K562 (cell line): ENCODE data around the gene FBXO27. TPM values are rescaled to one million over a fixed set of nuclear protein-coding genes. Genes with fewer than 3 reads are reported as not detected.

Source experiments
- ATAC-seq: fragments of 200-7000 bp; cut with Tn5 transposase; 3 replicates; pipeline ENCODE4 v1.9.1; 2020; ENCODE audit warnings: moderate library complexity
- BruUV-seq: library from RNA; stranded (reverse); fragments of 400-500 nt; replicated peaks from 2 replicates; lab custom pipeline; 2021; lab: Mats Ljungman, UMichigan
- CTCF ChIA-PET: fragments of 300-600 bp; formaldehyde crosslinking; extraction: SDS; loops from one replicate; lab custom pipeline; 2021; ENCODE audit warnings: low intra/inter-chr PET ratio; lab: Yijun Ruan, JAX
- POLR2A ChIA-PET: fragments of 300-600, 350-650 bp; sonication (Branson Sonifier 250); formaldehyde crosslinking; extraction: SDS; loops from one replicate; lab custom pipeline; 2021; ENCODE audit warnings: antibody characterized with exemption, inconsistent platforms; lab: Yijun Ruan, JAX
- DNase-seq, 4 experiments: peaks; one replicate each; pipeline versions ENCODE4 v3.0.0 to v3.0.0-alpha.2; 2011 to 2018; ENCODE audit warnings: low spot score in 3 of 4, mixed read lengths in 3 of 4; ENCODE audit errors: extremely low read depth in 1 of 4
- FAIRE-seq: peaks from 2 replicates; lab custom pipeline; 2011; peaks lifted over from hg19 to GRCh38; lab: Jason Lieb, UNC
- H2AFZ ChIP-seq: 2 replicates; pipeline ENCODE4 v1.6.0; 2011; ENCODE audit warnings: low read depth, low read length, control low read depth, inconsistent platforms
- H3K27ac ChIP-seq: fragments of 200-600 bp; 3 replicates; pipeline ENCODE4 v1.8.0; 2011; ENCODE audit warnings: low read depth, mild to moderate bottlenecking, control low read depth, inconsistent platforms, low read length, moderate library complexity, mixed read lengths; ENCODE audit errors: extremely low read depth
- H3K27me3 ChIP-seq, 2 experiments: fragments of 300-600 bp in 1 of 2; 2 replicates in 1 of 2; 3 replicates in 1 of 2; pipeline versions ENCODE4 v1.6.0 to v1.8.0; 2011; ENCODE audit warnings: inconsistent platforms in 2 of 2, low read length in 2 of 2, mild to moderate bottlenecking in 1 of 2, mixed read lengths in 1 of 2, moderate library complexity in 1 of 2; ENCODE audit not compliant: control insufficient read depth in 2 of 2, insufficient read depth in 2 of 2
- H3K36me3 ChIP-seq: fragments of 300-600 bp; 3 replicates; pipeline ENCODE4 v1.8.0; 2011; ENCODE audit warnings: mild to moderate bottlenecking, low read length, inconsistent platforms; ENCODE audit not compliant: control insufficient read depth, insufficient read depth
- H3K4me1 ChIP-seq, 2 experiments: fragments of 200-600 bp in 1 of 2; replicated peaks in 1 of 2; 2 replicates in 1 of 2; 3 replicates in 1 of 2; pipeline versions ENCODE4 v1.5.1 to v1.8.0; 2011; ENCODE audit warnings: inconsistent platforms in 2 of 2, low read length in 2 of 2, mild to moderate bottlenecking in 1 of 2, mixed read lengths in 1 of 2, moderate library complexity in 1 of 2; ENCODE audit not compliant: control insufficient read depth in 2 of 2, insufficient read depth in 2 of 2
- H3K4me2 ChIP-seq: 2 replicates; pipeline ENCODE4 v1.6.1; 2011; ENCODE audit warnings: low read length, control low read depth, inconsistent platforms, mixed read lengths; ENCODE audit not compliant: insufficient read depth
- H3K4me3 ChIP-seq: fragments of 200-600 bp; sonication (generic), shearing (Covaris generic); 2 replicates; pipeline ENCODE4 v1.5.1; 2016; ENCODE audit warnings: control low read depth, inconsistent platforms
- H3K79me2 ChIP-seq: fragments of 200-600 bp; 3 replicates; pipeline ENCODE4 v1.8.0; 2011; ENCODE audit warnings: low read length, inconsistent platforms; ENCODE audit not compliant: control insufficient read depth, insufficient read depth
- H3K9ac ChIP-seq, 2 experiments: 2 replicates each; pipeline versions ENCODE4 v1.6.0 to v1.6.1; 2011; ENCODE audit warnings: low read depth in 2 of 2, low read length in 2 of 2, control low read depth in 1 of 2, inconsistent platforms in 1 of 2, mild to moderate bottlenecking in 1 of 2, mixed read lengths in 1 of 2; ENCODE audit not compliant: insufficient read depth in 1 of 2
- H3K9me1 ChIP-seq: one replicate; pipeline ENCODE4 v1.6.0; 2011; ENCODE audit warnings: inconsistent platforms, mild to moderate bottlenecking, low read length, moderate library complexity; ENCODE audit not compliant: control insufficient read depth, insufficient read depth
- H3K9me3 ChIP-seq: replicated peaks from 2 replicates; pipeline ENCODE4 v1.5.1; 2011; ENCODE audit warnings: low read depth, low read length, inconsistent platforms; ENCODE audit not compliant: control insufficient read depth, insufficient read depth
- H4K20me1 ChIP-seq: replicated peaks from 2 replicates; pipeline ENCODE4 v1.6.1; 2011; ENCODE audit warnings: low read length, inconsistent platforms, mixed read lengths; ENCODE audit not compliant: control insufficient read depth, insufficient read depth
- CEBPB ChIP-seq: fragments of 450-650 bp; IDR thresholded peaks from 2 replicates; pipeline ENCODE4 v1.6.1; 2016; ENCODE audit warnings: missing genetic modification characterization, missing compliant biosample characterization
- CHCHD3 ChIP-seq: fragments of 250-450 bp; sonication (Bioruptor Pico); IDR thresholded peaks from 2 replicates; pipeline ENCODE4 v2.1.2; 2022; ENCODE audit warnings: mild to moderate bottlenecking
- DMBX1 ChIP-seq: fragments of 250-450 bp; sonication (Bioruptor Pico); IDR thresholded peaks from 2 replicates; pipeline ENCODE4 v1.8.0; 2022; ENCODE audit warnings: inconsistent platforms, mild to moderate bottlenecking, moderate library complexity, borderline replicate concordance
- FOXK1 ChIP-seq: sonication (generic); formaldehyde crosslinking; IDR thresholded peaks from 2 replicates; pipeline ENCODE4 v1.8.0; 2022; ENCODE audit warnings: missing genetic modification reagents, mild to moderate bottlenecking, borderline replicate concordance
- GATAD2A ChIP-seq: fragments of 450-650 bp; IDR thresholded peaks from 2 replicates; pipeline ENCODE4 v1.6.1; 2017
- RHOXF2B ChIP-seq: fragments of 250-450 bp; sonication (Bioruptor Pico); conservative IDR thresholded peaks from 2 replicates; pipeline ENCODE4 v1.5.1; 2021
- SAFB2 ChIP-seq: fragments of 200-400 bp; formaldehyde crosslinking; IDR thresholded peaks from 2 replicates; pipeline ENCODE4 v1.6.1; 2018; ENCODE audit warnings: borderline replicate concordance, low read length, low read depth, moderate library complexity; ENCODE audit not compliant: severe bottlenecking
- SP2 ChIP-seq: IDR thresholded peaks from 2 replicates; pipeline ENCODE4 v1.6.1; 2011; ENCODE audit warnings: mild to moderate bottlenecking, low read depth, low read length, moderate library complexity; ENCODE audit not compliant: poor library complexity, severe bottlenecking; ENCODE audit errors: extremely low read depth
- ZBTB34 ChIP-seq: fragments of 250-450 bp; sonication (Bioruptor Pico); IDR thresholded peaks from 2 replicates; pipeline ENCODE4 v1.8.0; 2021; ENCODE audit warnings: mild to moderate bottlenecking, moderate library complexity
- ZBTB49 ChIP-seq: sonication (generic); formaldehyde crosslinking; IDR thresholded peaks from 2 replicates; pipeline ENCODE4 v1.8.0; 2022; ENCODE audit warnings: missing genetic modification reagents, mild to moderate bottlenecking, borderline replicate concordance
- ZNF76 ChIP-seq: fragments of 250-450 bp; sonication (Bioruptor Pico); IDR thresholded peaks from 2 replicates; pipeline ENCODE4 v1.4.0; 2020; ENCODE audit warnings: mild to moderate bottlenecking, moderate library complexity, borderline replicate concordance
- WGBS: fragments of 100-300 bp; shearing (Covaris generic); methylation state at CpG from one replicate; pipeline ENCODE4 v1.1.6; 2016; ENCODE audit warnings: low coverage, mixed read lengths; ENCODE audit not compliant: insufficient coverage; ENCODE audit errors: missing lambda C conversion rate; 5-methylcytosine and 5-hydroxymethylcytosine counted together
- in situ Hi-C: fragments of 300-500 bp; cut with MboI; formaldehyde crosslinking; loops from 4 replicates; pipeline ENCODE4 v1.15.0; 2018; ENCODE audit warnings: inconsistent platforms, mixed read lengths
- intact Hi-C: fragments of 100-400 bp; cut with micrococcal nuclease; formaldehyde crosslinking; loops from 2 replicates; pipeline ENCODE4 v1.14.2; 2022
- polyA plus RNA-seq, 8 experiments: library from polyadenylated mRNA; depleted of rRNA in 4 of 8; stranded (reverse) in 5 of 8; unstranded in 3 of 8; fragments of >200 nt; fragmentation: Nextera tagmentation in 2 of 8; fragmentation: Illumina TruSeq in 1 of 8; extraction: Ambion mirVana in 2 of 8; extraction: Trizol in 1 of 8; gene quantifications; 2 replicates each; pipeline versions ENCODE4 v1.2.1 to v1.2.3, GENCODE V29; 2011 to 2014; ENCODE audit warnings: inconsistent platforms in 1 of 8, missing spikeins in 1 of 8
- total RNA-seq, 7 experiments: library from RNA; depleted of rRNA in 6 of 7; stranded (reverse); fragments of >200 nt in 6 of 7; fragmentation: Illumina TruSeq in 2 of 7; extraction: Trizol in 2 of 7; gene quantifications; 2 replicates each; pipeline versions ENCODE4 v1.2.1 to v1.2.3, GENCODE V29; 2011 to 2021; ENCODE audit warnings: low replicate concordance in 1 of 7

The FBXO27 gene
- total and polyA plus RNA-seq, 9 of the 15 experiments (the other 6 are each of a cell fraction or from before 2014, with no cell fraction given): 1.8 to 11.0 (median 6.3) TPM

DNA sequence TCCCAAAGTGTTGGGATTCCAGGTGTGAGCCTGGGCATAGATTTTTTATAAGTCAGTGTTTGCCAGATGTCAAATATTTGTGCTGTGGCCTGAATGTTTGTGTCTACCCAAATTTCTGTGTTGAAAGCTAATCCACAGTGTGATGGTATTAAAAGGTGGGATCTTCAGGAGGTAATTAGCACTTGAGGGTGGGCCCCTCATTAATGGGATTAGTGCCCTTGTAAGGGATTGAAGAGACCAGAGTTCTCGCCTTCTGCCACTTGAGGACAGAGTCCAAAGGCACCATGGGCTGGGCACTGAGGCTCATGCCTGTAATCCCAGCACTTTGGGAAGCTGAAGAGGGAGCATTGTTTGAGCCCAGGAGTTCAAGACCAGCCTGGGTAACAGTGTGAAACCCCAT lies 47.1 kb downstream of the FBXO27 start:
- Histone ChIP-seq H3K9me1 (no peaks in the 10 kb centered on the region), H3K36me3 (no peaks in the 10 kb centered on the region), H3K27me3 (peaks cover 0 to 11% of the 10 kb centered on the region in 2 experiments; a peak in 2 of 5 replicates), H3K9me3 (peaks cover 5% of the 10 kb centered on the region; the same call in 1 of the 2 replicates), H3K4me3 (no peak overlapping the region), H3K4me1 (peaks cover 0 to 9% of the 10 kb centered on the region in 2 experiments; a peak in 2 of 5 replicates), H3K27ac (no peak overlapping the region), H3K4me2 (no peak overlapping the region), H3K9ac (no peak overlapping the region), H3K79me2 (no peaks in the 10 kb centered on the region), H2AFZ (no peak overlapping the region), H4K20me1 (no peaks in the 10 kb centered on the region)
- ATAC-seq: no peak
- CTCF ChIA-PET: no interaction called here
- no peak for FAIRE-seq
- in situ Hi-C loops: no loop called here
- POLR2A ChIA-PET: interaction anchor here (0.9 to 1.0 kb wide), 2 partner anchors 10 to 13 kb away, joined by 3 read pairs; no protein-coding TSS in a partner anchor
- no TSS peak for BruUV-seq
- intact Hi-C loops: no loop called here
- WGBS: 14% methylated on average over 1 of the region's 1 CpG
- DNase-seq: no peak
- TF ChIP-seq SAFB2 (no peak), CHCHD3 (CRISPR knock-in tag) (no peak), SP2 (no peak), ZNF76 (CRISPR knock-in tag) (no peak), RHOXF2B (CRISPR knock-in tag) (no peak), FOXK1 (CRISPR knock-in tag) (no peak), ZBTB34 (CRISPR knock-in tag) (no peak), GATAD2A (no peak), DMBX1 (CRISPR knock-in tag) (no peak), ZBTB49 (no peak), CEBPB (tag) (no peak)
